ENCODE results near the gene AMELY.
"Not testable (repeated sequence)": the region's sequence is repeated elsewhere in the genome, so short reads cannot be mapped to it uniquely, and the experiment has no call there.

The AMELY gene, protein sequence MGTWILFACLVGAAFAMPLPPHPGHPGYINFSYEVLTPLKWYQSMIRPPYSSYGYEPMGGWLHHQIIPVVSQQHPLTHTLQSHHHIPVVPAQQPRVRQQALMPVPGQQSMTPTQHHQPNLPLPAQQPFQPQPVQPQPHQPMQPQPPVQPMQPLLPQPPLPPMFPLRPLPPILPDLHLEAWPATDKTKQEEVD

DNA sequence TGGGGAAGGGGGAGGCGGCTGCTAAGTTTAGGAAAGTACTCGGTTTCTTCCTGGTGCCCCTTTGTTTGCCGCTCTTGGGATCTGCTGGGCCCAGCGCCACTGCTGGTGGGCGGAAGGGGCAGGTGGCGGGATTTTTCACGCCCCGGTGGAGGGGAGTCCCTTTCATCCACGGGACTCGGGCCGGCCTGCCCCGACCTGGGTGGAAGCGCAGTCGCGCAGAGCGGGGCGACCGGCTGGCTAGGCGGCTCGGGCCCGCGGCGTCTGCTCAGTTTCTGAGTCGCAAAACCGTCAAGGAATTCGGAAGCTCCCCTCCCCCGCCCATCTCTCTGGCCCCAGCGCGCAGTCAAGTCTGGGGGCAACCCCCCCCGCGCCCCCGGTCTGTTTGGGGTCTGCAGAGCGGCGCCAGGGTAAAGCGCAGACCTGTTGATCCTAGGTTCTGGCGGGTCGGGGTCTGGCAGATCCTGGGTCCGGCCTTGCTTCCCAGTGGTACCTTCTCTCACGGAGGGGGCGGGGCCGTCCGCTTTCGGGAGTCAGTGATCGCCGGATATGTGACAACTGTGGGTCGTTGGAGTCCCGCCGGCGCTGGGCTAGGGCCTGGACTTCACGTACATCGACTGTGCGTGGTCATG lies at the start of gene AMELY:
Gene AMELY (minus strand): TSS at position 500 of the 629 bp plus-strand sequence. CDS start 39,144 bp downstream, outside the sequence.
- no peak for DNase-seq

DNA sequence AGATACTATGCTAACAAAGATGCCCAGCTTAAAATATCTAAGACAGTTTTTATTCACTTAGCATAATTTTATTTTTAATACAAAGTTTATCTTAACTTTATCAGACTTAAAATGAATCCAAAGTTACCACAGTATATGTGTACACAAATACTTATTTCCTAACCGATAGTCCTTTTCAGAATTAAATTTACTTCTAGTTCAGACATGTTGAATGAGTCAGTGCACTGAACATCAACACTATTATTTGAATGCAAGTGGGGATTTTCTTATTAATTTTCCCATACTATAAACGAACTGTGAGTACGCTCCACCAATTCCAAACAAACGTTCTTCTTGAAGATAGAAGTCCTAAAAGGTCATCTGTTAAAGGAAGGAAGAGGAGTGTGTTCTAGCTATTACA lies 38.4 kb upstream of the AMELY start:
- DNase-seq: no peak

DNA sequence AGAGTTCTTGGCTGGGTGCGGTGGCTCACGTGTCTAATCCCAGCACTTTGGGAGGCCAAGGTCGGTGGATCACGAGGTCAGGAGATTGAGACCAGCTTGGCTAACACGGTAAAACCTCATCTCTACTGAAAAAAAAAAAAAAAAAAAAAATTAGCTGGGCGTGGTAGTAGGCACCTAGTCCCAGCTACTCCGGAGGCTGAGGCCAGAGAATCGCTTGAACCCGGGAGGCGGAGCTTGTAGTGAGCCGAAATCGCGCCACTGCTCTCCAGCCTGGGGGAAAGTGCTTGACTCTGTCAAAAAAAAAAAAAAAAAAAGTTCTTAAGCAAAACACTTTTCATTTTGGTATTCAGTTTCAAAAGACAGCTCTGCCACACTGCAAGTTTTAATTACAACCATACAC lies 36.8 kb upstream of the AMELY start:
- DNase-seq: no peak

DNA sequence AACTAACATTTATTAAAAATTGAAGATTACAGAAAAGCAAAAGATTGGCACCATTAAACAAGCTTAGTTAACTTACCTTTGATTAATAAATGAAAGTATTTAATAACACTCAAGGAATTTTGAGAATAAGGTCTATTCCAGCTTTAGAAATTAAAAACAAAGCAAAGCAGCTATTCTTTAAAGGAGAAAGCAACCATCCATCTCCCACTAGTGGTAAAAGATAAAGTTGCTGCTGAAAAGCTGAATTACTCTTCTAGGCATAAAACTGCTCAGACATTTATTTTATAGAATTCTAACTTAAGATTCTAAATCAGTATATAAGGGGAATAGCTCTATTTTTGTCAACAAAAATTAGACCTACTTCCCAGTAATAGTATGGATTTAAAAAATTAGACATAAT lies 36.1 kb upstream of the AMELY start:
- DNase-seq: no peak

DNA sequence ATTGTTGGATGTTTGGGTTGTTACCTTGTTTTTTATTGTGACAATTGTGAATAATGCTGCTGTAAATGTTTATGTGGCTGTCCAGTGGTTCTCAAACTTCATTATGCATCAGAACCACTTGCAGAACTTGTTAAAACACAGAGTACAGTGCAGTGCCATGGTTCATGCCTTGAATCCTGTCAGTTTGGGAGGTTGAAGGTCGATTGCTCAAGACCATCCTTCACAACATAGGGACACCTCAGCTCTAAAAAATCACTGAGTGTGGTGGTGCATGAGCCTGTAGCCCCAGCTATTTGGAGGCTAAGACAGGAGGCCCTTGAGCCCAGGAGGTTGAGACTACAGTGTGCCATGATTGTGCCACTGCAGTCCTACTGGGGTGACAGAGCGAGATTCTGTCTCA lies 23.9 kb upstream of the AMELY start:
- no peak for DNase-seq

DNA sequence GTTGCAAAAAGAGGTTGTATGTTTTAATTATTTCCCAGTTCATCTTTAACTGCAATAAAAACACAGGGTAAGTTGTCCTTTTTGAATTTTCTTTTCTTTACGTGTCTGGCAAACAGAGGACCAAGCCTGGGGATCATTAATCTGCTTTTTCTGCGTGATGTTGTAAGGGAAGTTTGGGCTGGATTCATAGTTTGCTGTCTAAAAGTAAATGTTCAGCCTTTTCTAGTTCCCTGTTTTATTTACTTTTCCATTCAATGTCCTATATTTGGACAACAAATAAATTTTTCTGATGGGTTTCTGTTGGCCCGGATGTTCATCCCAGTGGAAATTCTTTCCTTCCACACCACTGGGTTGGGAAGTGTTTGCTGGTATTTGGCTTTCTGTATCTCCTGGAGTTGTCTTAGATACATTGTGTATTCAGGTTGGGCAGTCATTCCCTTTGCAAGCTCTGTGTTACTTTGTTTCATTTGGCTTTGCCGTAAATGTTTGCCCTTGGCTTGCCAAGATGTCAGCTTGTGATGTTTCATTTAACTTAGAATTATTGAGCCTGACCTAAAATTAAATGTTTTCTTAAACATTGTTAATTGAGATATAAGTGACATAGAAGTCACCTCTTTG lies 20.3 kb upstream of the AMELY start:
- no peak for DNase-seq

DNA sequence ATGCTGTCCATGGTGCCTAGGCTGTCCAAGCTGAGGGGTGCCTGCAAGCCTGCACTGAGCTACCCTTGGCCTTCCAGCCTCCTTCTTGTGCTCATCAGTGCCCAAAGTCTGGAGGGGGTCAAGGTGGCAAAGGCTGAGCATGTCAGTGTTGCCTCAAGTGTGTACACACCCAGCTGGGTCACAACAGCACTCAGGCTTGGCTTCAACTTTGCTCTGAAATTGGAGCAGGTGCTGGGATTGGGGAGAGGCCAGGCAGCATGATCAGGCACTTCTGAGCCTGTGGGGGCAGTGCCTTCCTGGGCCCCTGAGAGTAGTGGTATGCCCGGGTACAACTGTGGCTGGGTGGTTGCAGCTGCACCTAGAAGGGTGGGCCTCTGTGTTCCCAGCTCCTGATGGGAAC lies 17.7 kb upstream of the AMELY start:
- DNase-seq: no peak

DNA sequence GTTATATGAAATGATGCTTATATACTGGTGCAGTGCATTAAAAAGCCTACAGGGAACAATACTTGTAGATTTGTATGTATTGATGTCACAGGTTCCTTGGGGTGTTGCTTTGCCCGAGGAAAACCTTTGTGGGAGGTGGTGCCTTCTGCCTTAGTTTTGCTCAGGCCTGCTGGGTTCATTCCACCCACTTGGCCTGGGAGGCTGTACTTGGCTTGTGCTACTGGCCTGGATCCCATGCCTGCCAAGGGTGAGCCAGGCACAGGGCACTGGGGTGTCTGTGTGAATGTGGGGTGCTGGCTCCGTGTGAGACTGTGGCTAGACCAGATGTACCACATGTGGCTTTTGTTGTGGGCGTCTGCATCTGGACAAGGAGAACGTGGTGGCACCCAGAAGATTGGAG lies 16.7 kb upstream of the AMELY start:
- no peak for DNase-seq

DNA sequence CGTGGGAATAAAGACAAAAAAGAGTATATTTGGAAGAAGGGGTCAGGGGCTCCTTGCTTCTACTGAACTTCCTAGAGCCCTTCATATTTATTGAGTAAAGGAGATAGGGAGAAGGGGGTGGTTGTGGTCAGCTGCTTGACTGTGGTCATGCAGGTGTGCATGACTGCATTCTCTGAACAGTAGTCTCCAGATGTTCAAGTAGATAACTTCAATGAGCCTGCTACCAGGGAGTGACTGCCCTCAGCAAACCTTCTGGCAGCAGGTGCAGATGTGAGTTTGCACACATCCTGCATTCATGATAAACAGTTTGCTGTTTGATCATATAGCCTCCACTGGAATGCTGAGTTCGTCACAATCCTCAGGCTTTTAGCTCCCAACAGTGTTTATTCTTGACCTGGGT lies 9.5 kb upstream of the AMELY start:
- DNase-seq: no peak

DNA sequence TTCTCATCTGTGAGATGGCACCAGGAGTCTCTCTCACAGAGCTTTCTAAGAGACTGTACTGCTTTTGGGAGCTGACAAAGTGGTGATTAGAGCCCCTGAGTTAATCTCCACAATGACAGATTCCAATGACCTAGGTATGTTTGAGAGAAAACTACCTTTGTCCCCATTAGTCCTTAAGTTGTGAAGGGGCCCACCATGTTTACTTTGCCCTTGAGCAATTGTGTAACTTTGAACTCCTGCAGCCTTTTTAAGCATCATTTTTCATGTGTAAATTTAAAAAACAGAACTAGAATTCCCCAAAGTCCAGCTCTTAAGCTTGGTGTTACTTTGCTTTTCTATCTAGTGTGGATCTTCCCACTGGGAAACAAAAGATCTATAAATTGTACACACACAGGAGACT lies 1.8 kb upstream of the AMELY start:
- DNase-seq: no peak

DNA sequence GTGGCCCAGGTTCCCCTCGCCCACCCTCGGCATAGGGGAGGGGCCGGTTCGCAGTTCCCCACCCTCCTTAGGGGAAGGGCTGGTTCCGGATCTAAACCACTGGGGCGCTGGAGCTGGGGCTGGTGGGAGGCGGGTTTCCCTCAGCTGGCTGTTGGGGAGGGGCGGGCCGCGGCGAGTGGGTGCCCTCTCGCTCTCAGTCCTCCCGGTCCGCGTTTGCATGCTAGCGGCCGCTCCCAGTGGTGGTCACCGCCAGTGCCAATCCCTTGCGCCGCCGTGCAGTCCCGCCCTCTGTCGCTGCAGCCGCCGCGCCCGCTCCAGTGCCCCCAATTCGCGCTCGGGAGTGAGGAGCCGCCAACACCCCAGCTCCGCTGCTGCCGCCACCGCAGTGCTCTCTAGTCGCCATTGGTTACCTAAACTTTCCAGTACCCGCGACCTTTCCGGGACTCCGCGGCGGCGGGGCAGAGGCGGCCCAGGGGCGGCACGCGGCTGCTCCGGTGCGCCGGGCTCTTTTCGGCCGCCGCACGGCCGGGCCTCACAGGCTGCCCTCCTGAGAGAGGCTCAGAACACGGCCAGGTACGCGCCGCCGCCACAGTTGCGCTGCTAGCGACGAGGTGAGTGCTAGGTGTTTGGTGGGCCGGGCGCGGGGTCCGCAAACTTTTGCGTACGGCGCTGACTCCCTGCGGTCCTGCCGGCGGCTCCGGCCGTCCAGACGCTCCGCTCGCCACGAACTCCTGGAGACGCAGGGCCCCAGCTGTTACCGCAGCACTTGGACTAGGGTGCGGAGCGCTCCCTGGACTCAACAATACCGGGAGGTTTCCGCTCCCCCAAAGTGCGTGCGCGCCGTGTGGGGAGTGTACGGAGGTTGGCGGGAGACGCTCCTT lies 940 bp downstream of the AMELY start, which contains the start of gene TBL1Y:
Gene TBL1Y (plus strand): TSS at position 326 of the 881 bp plus-strand sequence. CDS start 114,388 bp downstream, outside the sequence.
- DNase-seq: no peak

DNA sequence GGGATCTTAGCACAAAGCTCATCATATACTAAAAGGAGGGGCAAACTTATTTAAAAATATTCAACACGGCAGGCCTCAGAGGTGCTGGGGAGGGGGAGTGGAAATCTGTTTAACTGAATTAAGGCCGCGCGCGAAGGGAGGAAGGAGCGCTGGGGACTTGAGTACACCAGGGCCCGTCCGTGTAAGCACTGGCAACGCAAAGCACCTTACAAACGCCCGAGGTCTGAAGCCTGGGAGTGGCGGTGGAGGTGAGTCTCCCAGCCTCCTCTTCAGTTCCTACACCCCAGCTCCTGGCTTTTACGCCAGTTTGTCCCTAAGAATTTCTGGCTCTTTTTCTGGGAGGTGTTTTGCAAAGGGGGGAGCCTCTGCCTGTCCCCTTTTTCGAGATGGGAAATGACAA lies 1.7 kb downstream of the AMELY start:
- no peak for DNase-seq

DNA sequence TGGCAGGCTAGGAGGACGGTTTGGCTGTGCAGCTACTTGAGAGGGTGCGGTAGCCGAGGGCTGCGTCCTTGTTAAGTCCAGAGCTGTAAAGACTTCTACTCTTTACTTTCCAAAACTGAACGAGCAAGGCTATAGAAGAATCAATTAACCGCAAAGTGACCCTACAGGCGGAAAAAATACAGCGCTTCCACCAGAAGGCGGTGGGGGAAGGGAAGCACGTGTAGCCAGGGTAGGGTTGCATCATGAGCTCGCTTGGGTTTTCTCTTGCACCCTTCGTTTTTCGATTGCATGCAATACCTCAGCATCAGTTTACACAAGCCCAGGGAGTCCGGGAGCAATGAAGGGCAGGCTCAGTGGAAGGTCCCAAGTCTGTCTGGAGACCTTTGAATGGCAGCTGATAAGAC lies 2.4 kb downstream of the AMELY start:
- DNase-seq: no peak

DNA sequence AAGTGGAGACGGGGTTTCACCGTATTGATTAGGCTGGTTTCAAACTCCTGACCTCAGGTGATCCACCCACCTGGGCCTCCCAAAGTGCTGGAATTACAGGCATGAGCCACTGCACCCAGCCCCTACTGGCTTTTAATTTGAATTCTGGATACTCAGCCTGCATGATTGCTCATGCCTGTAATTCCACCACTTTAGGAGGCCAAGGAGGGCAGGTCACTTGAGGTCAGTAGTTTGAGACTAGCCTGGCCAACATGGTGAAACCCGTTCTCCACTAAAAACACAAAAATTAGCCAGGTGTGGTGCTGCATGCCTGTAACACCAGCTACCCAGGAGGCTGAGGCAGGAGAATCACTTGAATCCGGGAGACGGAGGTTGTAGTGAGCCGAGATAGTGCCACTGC lies 3.5 kb downstream of the AMELY start:
- DNase-seq: not testable (repeated sequence)

DNA sequence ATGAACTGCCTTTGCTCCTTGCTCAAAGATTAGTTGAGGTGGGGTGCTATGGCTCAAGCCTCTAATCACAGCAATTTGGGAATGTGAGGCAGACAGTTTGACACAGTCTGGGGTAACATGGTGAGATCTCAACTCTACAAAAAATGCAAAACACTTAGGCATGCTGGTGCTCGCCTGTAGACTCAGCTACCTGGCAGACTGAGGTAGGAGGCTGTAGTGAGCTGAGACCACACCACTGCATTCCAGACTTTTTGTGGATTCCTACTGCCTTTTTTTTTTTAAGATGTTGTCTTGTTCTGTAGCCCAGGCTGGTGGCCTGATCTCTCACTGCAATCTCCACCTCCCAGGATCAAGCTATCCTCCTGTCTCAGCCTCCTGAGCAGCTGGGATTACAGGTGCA lies 4.0 kb downstream of the AMELY start:
- no peak for DNase-seq

DNA sequence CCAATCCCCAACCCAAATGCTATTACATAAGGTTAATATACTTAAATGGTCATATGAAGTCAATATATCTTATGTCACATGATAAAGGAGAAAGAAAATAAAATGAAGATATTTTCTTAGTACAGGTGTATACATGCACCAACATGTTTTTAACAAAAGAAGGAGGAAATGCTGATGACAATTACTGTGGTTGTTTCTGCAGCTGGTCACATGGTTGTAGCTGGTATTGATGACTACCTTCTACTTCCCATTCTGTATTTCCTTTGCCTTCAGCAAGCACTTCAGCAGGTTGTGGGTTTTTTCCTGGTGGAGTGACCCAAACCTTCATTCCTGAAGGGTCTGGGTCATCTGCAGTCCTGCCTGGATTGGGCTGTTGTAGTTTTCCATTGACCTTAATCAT lies 9.4 kb downstream of the AMELY start:
- not testable (repeated sequence) for DNase-seq

DNA sequence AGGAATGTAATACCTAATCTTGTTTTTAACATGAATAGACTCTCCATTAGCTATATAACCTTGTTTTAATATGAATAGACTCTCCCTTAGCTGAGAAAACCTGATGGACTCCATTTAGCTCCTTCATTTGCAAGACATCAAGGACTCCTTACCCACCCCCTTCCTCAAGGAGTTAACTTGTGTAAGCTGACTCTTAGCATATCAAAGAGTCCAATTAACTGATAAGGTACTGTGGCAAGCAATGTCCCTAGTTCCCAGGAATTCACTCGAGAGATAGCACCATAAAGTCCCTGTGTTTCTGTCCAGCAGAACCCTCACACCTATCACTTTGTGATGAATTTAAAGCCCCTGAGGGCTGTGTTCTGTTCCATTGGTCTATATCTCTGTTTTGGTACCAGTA lies 16.3 kb downstream of the AMELY start:
- DNase-seq: no peak

DNA sequence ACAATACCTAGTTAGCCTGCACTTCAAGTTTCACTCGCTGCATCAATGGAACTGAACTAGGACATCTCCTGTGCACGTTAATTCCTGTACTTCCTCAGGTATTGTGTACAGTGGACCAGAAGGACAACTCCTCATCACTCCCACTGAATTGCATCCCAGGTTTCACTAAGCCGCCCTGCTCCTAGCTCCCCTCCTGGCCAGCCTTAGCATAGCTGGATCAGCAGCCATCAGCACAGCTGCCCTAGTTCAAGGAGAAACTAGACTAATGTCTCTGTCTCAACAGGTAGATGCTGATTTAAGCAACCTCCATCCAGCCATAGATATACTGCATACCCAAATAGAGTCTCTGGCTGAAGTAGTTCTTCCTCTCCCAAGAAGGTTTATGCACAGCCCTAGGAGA lies 17.1 kb downstream of the AMELY start:
- no peak for DNase-seq

DNA sequence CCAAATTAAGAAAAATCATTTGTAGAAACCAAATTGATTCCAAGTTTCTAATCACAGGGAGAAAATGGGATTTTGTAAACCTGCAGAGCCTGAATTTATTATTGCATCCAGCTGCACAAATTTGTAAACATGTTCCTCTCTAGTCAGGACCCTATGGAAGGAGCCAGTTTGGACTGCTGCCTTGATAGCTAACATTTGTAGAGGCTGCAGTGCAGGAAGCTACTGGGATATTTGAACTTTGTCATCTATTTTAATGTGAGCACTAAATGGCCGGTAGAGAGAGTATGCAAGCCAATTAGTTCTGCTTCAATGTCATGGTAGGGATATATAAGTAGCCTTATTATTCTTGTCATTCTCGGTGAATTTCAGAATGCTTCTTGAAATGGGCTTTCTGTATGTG lies 62.2 kb downstream of the AMELY start:
- DNase-seq: no peak

DNA sequence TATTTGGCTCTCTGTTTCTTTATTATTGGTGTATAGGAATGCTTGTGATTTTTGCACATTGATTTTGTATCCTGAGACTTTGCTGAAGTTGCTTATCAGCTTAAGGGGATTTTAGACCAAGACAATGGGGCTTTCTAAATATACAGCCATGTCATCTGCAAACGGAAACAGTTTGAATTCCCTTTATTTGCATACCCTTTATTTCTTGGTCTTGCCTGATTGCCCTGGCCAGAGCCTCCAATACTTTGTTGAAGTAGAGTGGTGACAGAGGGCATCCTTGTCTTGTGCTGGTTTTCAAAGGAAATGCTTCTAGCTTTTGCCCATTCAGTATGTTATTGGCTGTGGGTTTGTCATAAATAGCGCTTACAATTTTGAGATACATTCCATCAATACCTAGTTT lies 68.9 kb downstream of the AMELY start:
- not testable (repeated sequence) for DNase-seq
